NCI-H1048 (cell line): Measurements from ENCODE around the gene RAX2.
"Not testable (repeated sequence)": the region's sequence is repeated elsewhere in the genome, so short reads cannot be mapped to it uniquely, and the experiment has no call there.

ENCODE experiments used
- DNase-seq: peaks from one replicate; lab custom pipeline; 2025; lab: John Stamatoyannopoulos, UW

The RAX2 gene

GRCh38 chr19:3760871-3761361, 11.1 kb downstream of the RAX2 start:
- DNase-seq, result no peak

- no peak for DNase-seq
These were observed 12.4 kb downstream of the RAX2 start for GRCh38 chr19:3759482-3760254.

- DNase-seq, result not testable (repeated sequence)
These were observed 13.7 kb downstream of the RAX2 start for GRCh38 chr19:3758297-3758696.

- DNase-seq, result not testable (repeated sequence)
These were observed 14.3 kb downstream of the RAX2 start for GRCh38 chr19:3757705-3758104.

- DNase-seq, result no peak
These were observed 18.2 kb downstream of the RAX2 start for GRCh38 chr19:3753631-3754410.

GRCh38 chr19:3752492-3752891, 19.5 kb downstream of the RAX2 start:
- DNase-seq, result no peak

GRCh38 chr19:3751236-3751635, 20.8 kb downstream of the RAX2 start:
- no peak for DNase-seq

GRCh38 chr19:3750211-3750610, 21.8 kb downstream of the RAX2 start:
- DNase-seq, result no peak

- no peak for DNase-seq
These were observed 23.1 kb downstream of the RAX2 start for GRCh38 chr19:3748965-3749364.

- no peak for DNase-seq
These were observed 25.5 kb downstream of the RAX2 start for GRCh38 chr19:3746371-3747056.

- DNase-seq, result no peak
These were observed 26.5 kb downstream of the RAX2 start for GRCh38 chr19:3745363-3746045.

GRCh38 chr19:3743486-3743885, 28.5 kb downstream of the RAX2 start:
- DNase-seq, result no peak

GRCh38 chr19:3740431-3740830, 31.6 kb downstream of the RAX2 start:
- no peak for DNase-seq

GRCh38 chr19:3738477-3739220, 33.4 kb downstream of the RAX2 start:
- DNase-seq, result no peak

- no peak for DNase-seq
These were observed 34.4 kb downstream of the RAX2 start for GRCh38 chr19:3737487-3738205.

GRCh38 chr19:3736106-3736724, 35.8 kb downstream of the RAX2 start:
- no peak for DNase-seq

- no peak for DNase-seq
These were observed 37.8 kb downstream of the RAX2 start for GRCh38 chr19:3734310-3734600.

- DNase-seq, result no peak
These were observed 38.3 kb downstream of the RAX2 start for GRCh38 chr19:3733549-3734309.

GRCh38 chr19:3732108-3732507, 39.9 kb downstream of the RAX2 start:
- no peak for DNase-seq
